HG03575 (cell line): ENCODE data around the gene OR10A5.
"Not testable (repeated sequence)": the region's sequence is repeated elsewhere in the genome, so short reads cannot be mapped to it uniquely, and the experiment has no call there.

Source experiments
- ATAC-seq: cut with Tn5 transposase; IDR thresholded peaks from one replicate; pipeline ENCODE4 v1.9.1; 2021; ENCODE audit not compliant: unreplicated experiment, insufficient number of reproducible peaks, low FRiP score; ENCODE audit errors: extremely low read depth

OR10A5 gene

GRCh38 chr11:6845383-6845782, at the start of gene OR10A5:
Gene OR10A5, plus strand, starts transcription at chr11:6845683. Its CDS starts 0 bp downstream, at chr11:6845683.
- ATAC-seq = no peak

GRCh38 chr11:6799402-6799801, 46.1 kb upstream of the OR10A5 start, which contains the start of gene OR6A2:
Gene OR6A2, minus strand, starts transcription at chr11:6799689. Its CDS starts 3,981 bp downstream, at chr11:6795708.
- ATAC-seq = no peak

GRCh38 chr11:6801075-6801474, 44.4 kb upstream of the OR10A5 start:
- not testable (repeated sequence) for ATAC-seq

GRCh38 chr11:6812390-6813005, 33.0 kb upstream of the OR10A5 start:
- peak; percentile 79 for ATAC-seq

GRCh38 chr11:6813656-6814055, 31.8 kb upstream of the OR10A5 start:
- no peak for ATAC-seq

- ATAC-seq = no peak
Observed at GRCh38 chr11:6817694-6818093, 27.8 kb upstream of the OR10A5 start.

- no peak for ATAC-seq
Observed at GRCh38 chr11:6818967-6819366, 26.5 kb upstream of the OR10A5 start.

GRCh38 chr11:6824136-6824823, 21.2 kb upstream of the OR10A5 start:
- no peak for ATAC-seq

GRCh38 chr11:6825231-6825744, 20.2 kb upstream of the OR10A5 start:
- no peak for ATAC-seq

GRCh38 chr11:6828103-6828502, 17.4 kb upstream of the OR10A5 start:
- no peak for ATAC-seq

- ATAC-seq = no peak
Observed at GRCh38 chr11:6833356-6833755, 12.1 kb upstream of the OR10A5 start.

GRCh38 chr11:6834021-6834420, 11.5 kb upstream of the OR10A5 start:
- no peak for ATAC-seq

GRCh38 chr11:6841694-6842093, 3.8 kb upstream of the OR10A5 start:
- no peak for ATAC-seq

- no peak for ATAC-seq
Observed at GRCh38 chr11:6843670-6844069, 1.8 kb upstream of the OR10A5 start.

GRCh38 chr11:6844356-6844755, 1.1 kb upstream of the OR10A5 start:
- no peak for ATAC-seq

- ATAC-seq = no peak
Observed at GRCh38 chr11:6850526-6850925, 5.0 kb downstream of the OR10A5 start.

GRCh38 chr11:6854801-6855200, 9.3 kb downstream of the OR10A5 start:
- ATAC-seq = not testable (repeated sequence)

GRCh38 chr11:6855971-6856541, 10.6 kb downstream of the OR10A5 start:
- no peak for ATAC-seq

- ATAC-seq = no peak
Observed at GRCh38 chr11:6856871-6857270, 11.4 kb downstream of the OR10A5 start.

GRCh38 chr11:6862961-6863360, 17.5 kb downstream of the OR10A5 start, which contains the start of gene OR10A2:
Gene OR10A2, plus strand, starts transcription at chr11:6863057. Its CDS starts 6,698 bp downstream, at chr11:6869755.
- no peak for ATAC-seq
